ENCODE data around the gene SPOCK1. TPM values are rescaled to one million over a fixed set of nuclear protein-coding genes. Genes with fewer than 3 reads are reported as not detected.

SPOCK1 gene
- total and polyA plus RNA-seq, 4 donors, result 0.07 to 0.18 (median 0.17) TPM; not detected in 1

DNA sequence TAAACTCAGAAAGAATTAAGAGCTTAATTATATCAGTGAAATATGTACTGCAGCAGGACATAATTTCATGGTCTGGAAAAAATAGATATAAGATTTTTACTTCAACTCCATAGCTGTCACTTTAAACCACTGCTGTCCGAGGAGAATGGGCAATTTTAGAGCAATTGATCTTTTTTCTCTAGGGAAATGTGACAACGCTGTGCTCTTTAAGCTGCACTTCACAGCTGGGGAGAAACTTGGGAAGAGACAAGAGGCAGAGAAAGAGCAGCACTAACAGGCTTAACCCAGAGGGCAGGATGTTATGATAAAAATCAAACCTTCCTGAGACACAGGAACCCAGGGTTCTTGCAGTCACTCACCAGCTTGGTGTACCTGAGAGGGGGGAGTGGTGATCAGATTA, 92.0 kb downstream of the SPOCK1 start:
- Histone ChIP-seq H3K9me3 (ENCODE audit: control insufficient read depth in 4 of 4, low read length in 3 of 4) (no peaks in the 10 kb centered on the region), H3K27me3 (ENCODE audit: control insufficient read depth in 4 of 4, insufficient read depth in 4 of 4, low read length in 3 of 4) (no peaks in the 10 kb centered on the region), H3K4me3 (ENCODE audit: low read depth in 1 of 3, low read length in 3 of 3) (no peak overlapping the region), H3K9ac (ENCODE audit: low read depth in 1 of 2, low read length in 2 of 2) (no peak overlapping the region), H3K27ac (ENCODE audit: low read depth in 1 of 2, low read length in 2 of 2) (no peak overlapping the region), H3K4me1 (ENCODE audit: control insufficient read depth in 4 of 4, insufficient read depth in 4 of 4, low read length in 3 of 4) (no peaks in the 10 kb centered on the region), H3K36me3 (ENCODE audit: control insufficient read depth in 4 of 4, insufficient read depth in 3 of 4, low read depth in 1 of 4, low read length in 3 of 4) (no peaks in the 10 kb centered on the region)
- 40% methylated on average over 2 of the region's 2 CpGs for WGBS
- no peak for TF ChIP-seq EGR1 (IDR thresholded peaks at IDR 0.05; ENCODE audit: low read depth in 2 of 2)
- TF ChIP-seq GABPA (IDR thresholded peaks at IDR 0.05 in 1 of 2, conservative IDR thresholded peaks at IDR 0.05 in 1 of 2), result no peak
- no peak for TF ChIP-seq JUND (IDR thresholded peaks at IDR 0.05)
- no peak for TF ChIP-seq NR2F2 (IDR thresholded peaks at IDR 0.05)
- TF ChIP-seq, protein P1, sequence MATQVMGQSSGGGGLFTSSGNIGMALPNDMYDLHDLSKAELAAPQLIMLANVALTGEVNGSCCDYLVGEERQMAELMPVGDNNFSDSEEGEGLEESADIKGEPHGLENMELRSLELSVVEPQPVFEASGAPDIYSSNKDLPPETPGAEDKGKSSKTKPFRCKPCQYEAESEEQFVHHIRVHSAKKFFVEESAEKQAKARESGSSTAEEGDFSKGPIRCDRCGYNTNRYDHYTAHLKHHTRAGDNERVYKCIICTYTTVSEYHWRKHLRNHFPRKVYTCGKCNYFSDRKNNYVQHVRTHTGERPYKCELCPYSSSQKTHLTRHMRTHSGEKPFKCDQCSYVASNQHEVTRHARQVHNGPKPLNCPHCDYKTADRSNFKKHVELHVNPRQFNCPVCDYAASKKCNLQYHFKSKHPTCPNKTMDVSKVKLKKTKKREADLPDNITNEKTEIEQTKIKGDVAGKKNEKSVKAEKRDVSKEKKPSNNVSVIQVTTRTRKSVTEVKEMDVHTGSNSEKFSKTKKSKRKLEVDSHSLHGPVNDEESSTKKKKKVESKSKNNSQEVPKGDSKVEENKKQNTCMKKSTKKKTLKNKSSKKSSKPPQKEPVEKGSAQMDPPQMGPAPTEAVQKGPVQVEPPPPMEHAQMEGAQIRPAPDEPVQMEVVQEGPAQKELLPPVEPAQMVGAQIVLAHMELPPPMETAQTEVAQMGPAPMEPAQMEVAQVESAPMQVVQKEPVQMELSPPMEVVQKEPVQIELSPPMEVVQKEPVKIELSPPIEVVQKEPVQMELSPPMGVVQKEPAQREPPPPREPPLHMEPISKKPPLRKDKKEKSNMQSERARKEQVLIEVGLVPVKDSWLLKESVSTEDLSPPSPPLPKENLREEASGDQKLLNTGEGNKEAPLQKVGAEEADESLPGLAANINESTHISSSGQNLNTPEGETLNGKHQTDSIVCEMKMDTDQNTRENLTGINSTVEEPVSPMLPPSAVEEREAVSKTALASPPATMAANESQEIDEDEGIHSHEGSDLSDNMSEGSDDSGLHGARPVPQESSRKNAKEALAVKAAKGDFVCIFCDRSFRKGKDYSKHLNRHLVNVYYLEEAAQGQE (IDR thresholded peaks at IDR 0.05), result no peak
- TF ChIP-seq, protein P2, sequence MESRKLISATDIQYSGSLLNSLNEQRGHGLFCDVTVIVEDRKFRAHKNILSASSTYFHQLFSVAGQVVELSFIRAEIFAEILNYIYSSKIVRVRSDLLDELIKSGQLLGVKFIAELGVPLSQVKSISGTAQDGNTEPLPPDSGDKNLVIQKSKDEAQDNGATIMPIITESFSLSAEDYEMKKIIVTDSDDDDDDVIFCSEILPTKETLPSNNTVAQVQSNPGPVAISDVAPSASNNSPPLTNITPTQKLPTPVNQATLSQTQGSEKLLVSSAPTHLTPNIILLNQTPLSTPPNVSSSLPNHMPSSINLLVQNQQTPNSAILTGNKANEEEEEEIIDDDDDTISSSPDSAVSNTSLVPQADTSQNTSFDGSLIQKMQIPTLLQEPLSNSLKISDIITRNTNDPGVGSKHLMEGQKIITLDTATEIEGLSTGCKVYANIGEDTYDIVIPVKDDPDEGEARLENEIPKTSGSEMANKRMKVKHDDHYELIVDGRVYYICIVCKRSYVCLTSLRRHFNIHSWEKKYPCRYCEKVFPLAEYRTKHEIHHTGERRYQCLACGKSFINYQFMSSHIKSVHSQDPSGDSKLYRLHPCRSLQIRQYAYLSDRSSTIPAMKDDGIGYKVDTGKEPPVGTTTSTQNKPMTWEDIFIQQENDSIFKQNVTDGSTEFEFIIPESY (IDR thresholded peaks at IDR 0.05), result no peak
- no peak for TF ChIP-seq HNF4A (conservative IDR thresholded peaks at IDR 0.05)
- DNase-seq (ENCODE audit: low spot score), result no peak

GRCh38 chr5:137405393-137405792, 93.7 kb downstream of the SPOCK1 start:
- no peak overlapping the region for H3K27ac ChIP-seq (ENCODE audit: low read depth in 1 of 2, low read length in 2 of 2)
- no peak overlapping the region for H3K9ac ChIP-seq (ENCODE audit: low read depth in 1 of 2, low read length in 2 of 2)
- H3K27me3 ChIP-seq (ENCODE audit: control insufficient read depth in 4 of 4, insufficient read depth in 4 of 4, low read length in 3 of 4), result no peaks in the 10 kb centered on the region
- no peak for DNase-seq (ENCODE audit: low spot score)
- WGBS, result 66% methylated on average over 10 of the region's 10 CpGs
- no peaks in the 10 kb centered on the region for H3K4me1 ChIP-seq (ENCODE audit: control insufficient read depth in 4 of 4, insufficient read depth in 4 of 4, low read length in 3 of 4)
- TF ChIP-seq EGR1 (IDR thresholded peaks at IDR 0.05; ENCODE audit: low read depth in 2 of 2), result no peak
- no peak for TF ChIP-seq JUND (IDR thresholded peaks at IDR 0.05)
- no peak for TF ChIP-seq YY1 (IDR thresholded peaks at IDR 0.05)
- TF ChIP-seq NR2F2 (IDR thresholded peaks at IDR 0.05), result no peak
- TF ChIP-seq GABPA (IDR thresholded peaks at IDR 0.05 in 1 of 2, conservative IDR thresholded peaks at IDR 0.05 in 1 of 2), result no peak
- TF ChIP-seq, protein P1 (IDR thresholded peaks at IDR 0.05), result no peak
- TF ChIP-seq RAD21 (IDR thresholded peaks at IDR 0.05), result no peak
- TF ChIP-seq RXRA (IDR thresholded peaks at IDR 0.05), result no peak
- TF ChIP-seq TAF1 (conservative IDR thresholded peaks at IDR 0.05), result no peak
- no peak for TF ChIP-seq FOXA1 (IDR thresholded peaks at IDR 0.05)
- no peak for TF ChIP-seq HNF4G (IDR thresholded peaks at IDR 0.05)
- no peak for TF ChIP-seq HNF4A (conservative IDR thresholded peaks at IDR 0.05)
- no peak for TF ChIP-seq FOXA2 (IDR thresholded peaks at IDR 0.05)
- TF ChIP-seq ATF3 (IDR thresholded peaks at IDR 0.05), result no peak
- H3K4me3 ChIP-seq (ENCODE audit: low read depth in 1 of 3, low read length in 3 of 3), result no peak overlapping the region
- H3K36me3 ChIP-seq (ENCODE audit: control insufficient read depth in 4 of 4, insufficient read depth in 3 of 4, low read depth in 1 of 4, low read length in 3 of 4), result no peaks in the 10 kb centered on the region
- no peaks in the 10 kb centered on the region for H3K9me3 ChIP-seq (ENCODE audit: control insufficient read depth in 4 of 4, low read length in 3 of 4)
